IMR-90 (cell line): ENCODE measurements around the gene RFTN2.

Experiments used
- BHLHE40 ChIP-seq: fragments of 150-350 bp; IDR thresholded peaks from 2 replicates; pipeline ENCODE4 v1.6.1; 2016; ENCODE audit warnings: mild to moderate bottlenecking, low read depth, low read length
- CEBPB ChIP-seq: IDR thresholded peaks from 2 replicates; pipeline ENCODE4 v1.6.1; 2012; ENCODE audit warnings: low read depth, low read length, improper control_type of control experiment
- MAFK ChIP-seq: IDR thresholded peaks from 2 replicates; pipeline ENCODE4 v1.6.1; 2012; ENCODE audit warnings: low read depth, low read length, improper control_type of control experiment
- POLR2A ChIP-seq: IDR thresholded peaks from 2 replicates; pipeline ENCODE4 v1.6.1; 2012; ENCODE audit warnings: mild to moderate bottlenecking, low read depth, low read length
- RAD21 ChIP-seq: IDR thresholded peaks from 2 replicates; pipeline ENCODE4 v1.6.1; 2012; ENCODE audit warnings: low read length, improper control_type of control experiment
- RCOR1 ChIP-seq: IDR thresholded peaks from 2 replicates; pipeline ENCODE4 v1.6.1; 2012; ENCODE audit warnings: mild to moderate bottlenecking, low read length, improper control_type of control experiment; ENCODE audit not compliant: insufficient replicate concordance
- TF ChIP-seq, protein P1 (sequence below): conservative IDR thresholded peaks from 2 replicates; pipeline ENCODE4 v1.5.1; 2012; ENCODE audit warnings: mild to moderate bottlenecking, low read depth, low read length, improper control_type of control experiment
- TF ChIP-seq, protein P2 (sequence below): fragments of 150-350 bp; IDR thresholded peaks from 2 replicates; pipeline ENCODE4 v1.6.1; 2017; ENCODE audit warnings: mild to moderate bottlenecking, antibody characterized with exemption, low read length, low read depth

DNA sequence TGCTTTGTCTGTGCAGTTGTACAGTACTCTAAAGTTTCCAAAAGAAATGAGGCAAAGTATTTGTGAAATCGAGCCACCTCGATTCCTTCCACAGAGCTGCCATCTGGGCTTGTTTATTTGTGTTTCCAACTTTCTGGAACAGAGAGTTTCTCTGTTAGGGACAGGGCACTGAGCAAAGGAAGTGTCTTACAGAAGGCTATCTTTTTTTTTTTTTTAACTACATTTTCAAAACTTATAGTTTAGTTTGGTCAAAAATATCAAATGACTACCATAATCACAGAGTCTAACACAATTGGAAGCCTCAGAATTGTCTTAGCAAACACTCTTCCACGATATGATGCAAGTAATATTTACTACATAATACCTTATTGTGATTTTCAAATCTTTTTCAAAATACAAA lies 796 bp downstream of the RFTN2 start:
- TF ChIP-seq, protein P1, sequence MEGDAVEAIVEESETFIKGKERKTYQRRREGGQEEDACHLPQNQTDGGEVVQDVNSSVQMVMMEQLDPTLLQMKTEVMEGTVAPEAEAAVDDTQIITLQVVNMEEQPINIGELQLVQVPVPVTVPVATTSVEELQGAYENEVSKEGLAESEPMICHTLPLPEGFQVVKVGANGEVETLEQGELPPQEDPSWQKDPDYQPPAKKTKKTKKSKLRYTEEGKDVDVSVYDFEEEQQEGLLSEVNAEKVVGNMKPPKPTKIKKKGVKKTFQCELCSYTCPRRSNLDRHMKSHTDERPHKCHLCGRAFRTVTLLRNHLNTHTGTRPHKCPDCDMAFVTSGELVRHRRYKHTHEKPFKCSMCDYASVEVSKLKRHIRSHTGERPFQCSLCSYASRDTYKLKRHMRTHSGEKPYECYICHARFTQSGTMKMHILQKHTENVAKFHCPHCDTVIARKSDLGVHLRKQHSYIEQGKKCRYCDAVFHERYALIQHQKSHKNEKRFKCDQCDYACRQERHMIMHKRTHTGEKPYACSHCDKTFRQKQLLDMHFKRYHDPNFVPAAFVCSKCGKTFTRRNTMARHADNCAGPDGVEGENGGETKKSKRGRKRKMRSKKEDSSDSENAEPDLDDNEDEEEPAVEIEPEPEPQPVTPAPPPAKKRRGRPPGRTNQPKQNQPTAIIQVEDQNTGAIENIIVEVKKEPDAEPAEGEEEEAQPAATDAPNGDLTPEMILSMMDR = no peak
- TF ChIP-seq POLR2A (no peak), MAFK (no peak), RCOR1 (no peak), RAD21 (no peak), CEBPB (no peak), BHLHE40 (no peak)
- TF ChIP-seq, protein P2, sequence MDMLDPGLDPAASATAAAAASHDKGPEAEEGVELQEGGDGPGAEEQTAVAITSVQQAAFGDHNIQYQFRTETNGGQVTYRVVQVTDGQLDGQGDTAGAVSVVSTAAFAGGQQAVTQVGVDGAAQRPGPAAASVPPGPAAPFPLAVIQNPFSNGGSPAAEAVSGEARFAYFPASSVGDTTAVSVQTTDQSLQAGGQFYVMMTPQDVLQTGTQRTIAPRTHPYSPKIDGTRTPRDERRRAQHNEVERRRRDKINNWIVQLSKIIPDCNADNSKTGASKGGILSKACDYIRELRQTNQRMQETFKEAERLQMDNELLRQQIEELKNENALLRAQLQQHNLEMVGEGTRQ = no peak
